ENCODE data around the gene DHRS13. TPM values are rescaled to one million over a fixed set of nuclear protein-coding genes. Genes with fewer than 3 reads are reported as not detected.

Gene DHRS13
- total and polyA plus RNA-seq, 2 donors (not counting 3 experiments of a cell fraction or from before 2014, with no cell fraction given), result 7.2 to 9.3 TPM

- Histone ChIP-seq H3K4me2 (ENCODE audit: insufficient read depth, low read length) (peak overlapping the region; percentile 73), H3K9me1 (replicated peaks; ENCODE audit: control insufficient read depth, extremely low read depth, insufficient read depth, low read length) (no peaks in the 10 kb centered on the region), H3K27ac (ENCODE audit: insufficient read depth, low read depth, low read length) (peak overlapping the region; percentile 82), H2AFZ (ENCODE audit: low read depth, low read length) (peak overlapping the region; percentile 49), H3K27me3 (ENCODE audit: control insufficient read depth in 2 of 2, insufficient read depth in 2 of 2, low read length in 2 of 2) (no peaks in the 10 kb centered on the region), H3K9ac (replicated peaks; ENCODE audit: extremely low read depth, insufficient read depth, low read length) (peak overlapping the region; percentile 85), H3K4me3 (replicated peaks in 1 of 3; ENCODE audit: insufficient read depth in 1 of 3, low read depth in 1 of 3, low read length in 3 of 3) (peak overlapping the region; percentile 74 to 95 (median 80)), H3K36me3 (ENCODE audit: control insufficient read depth in 2 of 2, extremely low read depth in 1 of 2, insufficient read depth in 2 of 2, low read length in 2 of 2) (no peaks in the 10 kb centered on the region), H4K20me1 (replicated peaks; ENCODE audit: control insufficient read depth, extremely low read depth, insufficient read depth, low read length) (peaks cover 3% of the 10 kb centered on the region), H3K79me2 (ENCODE audit: control insufficient read depth, insufficient read depth, low read length) (peaks cover 53% of the 10 kb centered on the region), H3K4me1 (ENCODE audit: control insufficient read depth, extremely low read depth, insufficient read depth, low read length) (peaks cover 39% of the 10 kb centered on the region), H3K9me3 (replicated peaks; ENCODE audit: control insufficient read depth, insufficient read depth, low read length) (no peaks in the 10 kb centered on the region)
- dilution Hi-C loops (cut with MboI; ENCODE audit: extremely low pct_ligation_motif_present, low sequenced_read_pairs), result no loop called here
- FAIRE-seq (peak; percentile 15), DNase-seq (ENCODE audit: low read depth, low spot score) (no peak)
- ChIA-PET POLR2A (no interaction called here), CTCF (interaction anchor here (0.7 to 7.8 kb wide), 10 partner anchors 10 to 229 kb away, joined by 3 to 249 read pairs (median 9); partner anchors contain the start of genes NEK8, RPL23A and TLCD1)
- intact Hi-C loops (cut with micrococcal nuclease), result loop anchor here (1.0 to 5.0 kb wide), 2 partner anchors 23 to 52 kb away; partner anchors contain the start of gene FLOT2
- BruUV-seq (replicated peaks), result TSS peak; percentile 20
- TF ChIP-seq MYC (IDR thresholded peaks at IDR 0.05; ENCODE audit: low read depth, low read length), result no peak
- TF ChIP-seq POLR2AphosphoS5 (IDR thresholded peaks at IDR 0.05; ENCODE audit: insufficient read depth, low read depth, low read length), result no peak
- TF ChIP-seq JUN (IDR thresholded peaks at IDR 0.05; ENCODE audit: borderline replicate concordance, insufficient read depth, insufficient read length, low read depth), result no peak
- no peak for TF ChIP-seq EZH2 (IDR thresholded peaks at IDR 0.05; ENCODE audit: borderline replicate concordance, low read depth, low read length, severe bottlenecking)
- TF ChIP-seq FOS (IDR thresholded peaks at IDR 0.05; ENCODE audit: borderline replicate concordance, insufficient read depth, low read length), result no peak
- TF ChIP-seq MAX (IDR thresholded peaks at IDR 0.05; ENCODE audit: insufficient read depth, insufficient read length), result no peak
- TF ChIP-seq GATA2 (IDR thresholded peaks at IDR 0.05; ENCODE audit: insufficient read depth, insufficient read length, low read depth, low read length), result no peak
- TF ChIP-seq, protein P1, sequence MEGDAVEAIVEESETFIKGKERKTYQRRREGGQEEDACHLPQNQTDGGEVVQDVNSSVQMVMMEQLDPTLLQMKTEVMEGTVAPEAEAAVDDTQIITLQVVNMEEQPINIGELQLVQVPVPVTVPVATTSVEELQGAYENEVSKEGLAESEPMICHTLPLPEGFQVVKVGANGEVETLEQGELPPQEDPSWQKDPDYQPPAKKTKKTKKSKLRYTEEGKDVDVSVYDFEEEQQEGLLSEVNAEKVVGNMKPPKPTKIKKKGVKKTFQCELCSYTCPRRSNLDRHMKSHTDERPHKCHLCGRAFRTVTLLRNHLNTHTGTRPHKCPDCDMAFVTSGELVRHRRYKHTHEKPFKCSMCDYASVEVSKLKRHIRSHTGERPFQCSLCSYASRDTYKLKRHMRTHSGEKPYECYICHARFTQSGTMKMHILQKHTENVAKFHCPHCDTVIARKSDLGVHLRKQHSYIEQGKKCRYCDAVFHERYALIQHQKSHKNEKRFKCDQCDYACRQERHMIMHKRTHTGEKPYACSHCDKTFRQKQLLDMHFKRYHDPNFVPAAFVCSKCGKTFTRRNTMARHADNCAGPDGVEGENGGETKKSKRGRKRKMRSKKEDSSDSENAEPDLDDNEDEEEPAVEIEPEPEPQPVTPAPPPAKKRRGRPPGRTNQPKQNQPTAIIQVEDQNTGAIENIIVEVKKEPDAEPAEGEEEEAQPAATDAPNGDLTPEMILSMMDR (IDR thresholded peaks at IDR 0.05; ENCODE audit: extremely low read depth in 1 of 2, insufficient read depth in 1 of 2, low read depth in 1 of 2, low read length in 2 of 2), result no peak
- TF ChIP-seq POLR2A (IDR thresholded peaks at IDR 0.05; ENCODE audit: low read depth, low read length), result no peak
Observed at GRCh38 chr17:28948873-28949184, 46.0 kb upstream of the DHRS13 start.

All from endothelial cell of umbilical vein (primary cell).